Amygdala (tissue), 56 donors: Measurements from ENCODE around the gene RAD51B.
A peak's percentile ranks its signal among the peaks of the same experiment; 100 is the strongest.

Experiments used
- DNase-seq, 56 donors: peaks; one replicate each; lab custom pipeline; 2025; lab: John Stamatoyannopoulos, UW

Gene RAD51B

DNA sequence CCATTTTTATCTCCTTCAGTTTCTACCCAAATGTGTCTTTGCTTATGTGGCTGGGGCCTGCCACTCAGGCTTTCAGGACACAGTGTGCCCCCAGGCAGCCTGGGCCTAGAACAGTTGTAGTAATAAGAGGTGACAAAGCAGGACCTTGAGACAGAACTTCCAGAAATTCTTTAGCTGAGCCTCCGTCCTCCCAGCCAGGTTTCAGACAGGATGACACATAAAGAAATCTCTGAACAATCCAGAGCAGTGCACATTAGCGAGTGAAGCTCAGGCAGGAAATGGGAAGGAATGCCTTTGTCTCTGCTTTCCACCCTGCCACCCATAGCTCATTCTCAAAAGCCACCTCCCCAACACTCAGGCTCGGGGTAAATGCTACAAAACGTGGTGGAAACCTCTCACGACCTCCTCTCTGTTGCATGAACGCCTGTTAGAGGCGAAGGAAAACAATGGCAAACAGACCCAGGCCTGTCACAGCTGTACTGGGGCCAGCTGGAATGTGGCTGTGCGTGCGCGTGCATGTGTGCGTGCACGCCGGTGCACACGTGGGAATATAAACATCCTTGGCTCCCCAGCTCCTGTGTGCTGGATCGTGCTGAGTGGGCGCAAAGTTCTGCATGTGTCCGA lies 686.6 kb downstream of the RAD51B start:
- DNase-seq: no peak

DNA sequence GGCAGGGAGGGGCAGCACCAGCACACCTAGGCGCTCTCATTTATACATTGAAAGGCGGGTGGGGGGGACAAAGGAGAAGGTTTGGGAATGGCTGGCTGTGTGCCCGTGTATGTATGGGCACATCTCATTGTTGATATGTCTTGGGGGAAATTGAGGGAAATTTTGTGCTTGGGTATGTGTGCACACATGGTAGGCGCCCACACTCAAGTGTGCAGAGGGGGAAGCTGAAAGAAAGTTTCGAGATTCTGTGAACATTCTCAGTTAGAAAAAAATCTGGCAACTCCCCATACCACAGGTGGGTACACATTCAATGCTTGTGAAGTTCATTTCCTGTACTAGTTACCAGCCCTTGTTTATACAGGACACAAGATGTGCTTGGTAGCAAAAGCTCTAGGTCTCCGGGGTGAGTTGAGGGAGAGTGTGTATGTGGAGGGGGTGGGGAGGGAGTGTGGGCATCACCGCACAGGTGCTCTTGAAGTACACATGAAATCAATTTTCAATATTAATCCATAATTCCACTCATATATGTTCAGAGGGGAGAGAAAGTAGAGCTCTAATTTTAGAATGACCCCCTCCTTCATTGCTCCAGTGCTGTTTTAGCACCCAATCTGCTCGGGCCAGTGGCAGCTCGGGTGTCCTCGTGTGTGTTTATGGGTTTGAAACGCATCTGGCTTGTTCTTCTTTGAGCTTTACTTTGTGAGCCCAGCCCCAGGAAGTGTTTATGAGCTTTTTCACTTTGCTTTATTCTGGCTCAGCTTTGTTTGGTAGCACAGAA lies 687.3 kb downstream of the RAD51B start:
- DNase-seq: no peak

DNA sequence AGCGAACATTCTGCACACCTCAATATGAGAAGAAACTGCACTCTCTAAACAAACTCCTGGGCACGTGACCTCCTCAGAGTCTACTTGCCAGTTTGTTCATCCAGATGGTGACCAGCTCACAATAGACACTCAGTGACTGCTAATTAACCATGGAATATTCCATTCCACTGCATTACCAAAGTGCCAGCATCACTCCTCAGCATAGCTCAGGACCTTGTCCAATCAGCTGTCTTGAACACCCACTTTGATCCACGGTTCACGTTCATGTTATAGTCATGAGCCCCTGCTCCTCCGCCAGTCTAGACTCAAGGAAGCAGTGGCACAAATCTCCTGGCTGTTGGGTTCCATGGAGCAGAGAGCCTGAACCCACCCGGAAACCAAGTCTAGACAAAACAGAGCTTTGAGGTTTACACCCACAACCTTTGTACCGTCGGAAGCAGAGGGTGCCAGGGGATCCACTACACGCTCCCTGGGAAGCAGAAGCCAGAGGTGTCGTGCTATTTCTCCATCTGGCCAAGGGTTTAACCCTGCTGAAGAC lies 688.0 kb downstream of the RAD51B start:
- peak in 1 of 56 donors; percentile 14 for DNase-seq

DNA sequence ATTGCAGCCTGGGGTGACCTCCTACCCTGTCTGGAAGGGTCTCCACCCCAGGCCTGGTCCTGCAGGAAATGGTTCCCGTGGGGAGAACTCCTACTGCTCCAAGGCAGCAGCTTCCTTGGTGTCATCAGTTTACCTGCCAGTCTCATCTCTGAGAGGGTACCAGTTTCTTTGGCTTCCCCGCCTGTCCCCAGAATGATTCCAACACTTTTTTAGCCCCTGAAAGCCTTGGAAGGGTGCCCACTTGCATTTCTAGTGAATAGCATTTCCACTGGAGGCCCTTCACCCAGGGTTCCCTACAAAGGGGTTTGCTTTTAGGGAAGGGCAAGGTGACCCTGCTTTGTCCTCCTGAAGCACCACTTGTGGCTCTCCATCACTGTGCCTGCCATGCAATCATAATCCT lies 689.0 kb downstream of the RAD51B start:
- no peak for DNase-seq

DNA sequence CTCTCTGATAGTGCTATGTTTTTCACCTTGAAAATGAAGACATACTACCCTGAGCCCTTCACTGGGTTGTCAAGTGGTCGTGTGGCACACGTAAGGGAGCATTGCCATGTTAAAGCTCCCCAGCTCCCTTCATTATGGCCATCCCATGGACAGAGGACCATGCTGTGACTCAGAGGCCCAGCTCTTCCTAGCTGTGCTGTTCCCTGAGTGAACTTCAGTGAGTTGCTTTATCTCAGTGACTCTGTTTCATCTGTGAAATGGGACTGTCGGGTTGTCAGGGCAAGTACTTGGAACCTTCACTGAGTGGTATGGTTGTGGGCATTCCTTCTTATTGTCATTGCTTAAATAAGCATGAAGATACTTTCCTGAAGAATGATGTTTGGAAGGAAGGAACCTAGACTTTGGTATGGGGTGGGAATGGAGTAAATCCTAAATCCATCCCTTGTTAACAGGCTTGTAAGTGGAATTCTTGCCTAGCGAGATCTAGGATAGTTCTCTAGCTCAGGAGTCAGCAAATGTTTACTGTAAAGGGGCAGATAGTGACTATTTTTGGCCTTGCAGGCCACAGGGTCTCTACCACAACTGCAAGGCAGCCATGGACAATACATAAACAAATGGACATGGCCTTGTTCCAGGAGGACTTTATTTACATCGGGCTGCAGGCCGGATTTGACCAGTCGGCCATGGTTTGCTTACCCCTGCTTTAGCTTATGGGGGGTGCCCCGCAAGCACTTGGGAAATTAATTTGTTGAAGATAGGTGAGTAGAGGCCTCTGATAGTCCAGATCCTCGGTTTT lies 689.8 kb downstream of the RAD51B start:
- DNase-seq: no peak

DNA sequence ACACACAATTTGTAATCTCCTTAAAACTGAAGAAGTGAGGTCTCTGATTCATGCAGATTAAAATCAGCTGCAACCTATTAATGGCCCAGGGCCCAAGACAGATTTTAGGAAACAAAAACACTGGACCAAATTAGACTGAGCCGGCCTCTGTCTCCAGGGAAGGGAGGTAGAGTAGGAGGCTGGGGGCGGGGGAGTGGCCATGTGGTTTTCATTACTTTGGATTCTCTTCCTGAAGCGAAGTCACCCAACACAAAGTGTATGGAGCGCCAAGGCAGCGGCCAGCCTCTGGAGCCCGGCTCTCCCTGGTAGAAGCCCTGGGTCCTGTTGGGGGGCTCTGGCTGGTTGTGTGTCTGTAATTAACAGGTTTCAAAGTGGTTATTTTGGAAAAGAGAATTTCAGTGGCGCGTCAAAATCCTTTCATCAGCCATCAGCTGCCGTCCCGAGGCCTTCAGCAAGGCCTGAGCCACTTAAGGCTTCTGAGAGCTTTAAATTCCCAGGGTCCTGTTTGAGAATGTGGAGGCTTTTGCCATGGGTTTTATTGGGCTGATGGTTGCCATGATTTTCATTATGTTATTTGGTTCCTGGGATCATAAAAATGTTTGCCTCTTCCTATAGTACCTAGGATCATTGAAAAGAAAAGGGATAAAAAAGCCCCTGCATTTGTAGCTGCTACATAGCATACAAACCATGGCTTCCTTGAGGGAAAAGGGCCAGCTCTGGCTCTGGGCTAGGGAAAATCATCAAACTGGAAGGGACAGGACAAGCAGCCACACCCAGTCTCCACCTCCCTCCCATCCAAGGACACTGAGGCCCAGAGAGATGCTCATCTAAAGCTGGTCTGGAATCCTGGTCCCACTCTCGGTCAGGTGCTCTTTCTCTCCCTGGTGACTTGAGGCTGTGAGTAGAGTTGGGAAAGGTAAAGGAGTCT lies 690.9 kb downstream of the RAD51B start:
- DNase-seq: no peak

DNA sequence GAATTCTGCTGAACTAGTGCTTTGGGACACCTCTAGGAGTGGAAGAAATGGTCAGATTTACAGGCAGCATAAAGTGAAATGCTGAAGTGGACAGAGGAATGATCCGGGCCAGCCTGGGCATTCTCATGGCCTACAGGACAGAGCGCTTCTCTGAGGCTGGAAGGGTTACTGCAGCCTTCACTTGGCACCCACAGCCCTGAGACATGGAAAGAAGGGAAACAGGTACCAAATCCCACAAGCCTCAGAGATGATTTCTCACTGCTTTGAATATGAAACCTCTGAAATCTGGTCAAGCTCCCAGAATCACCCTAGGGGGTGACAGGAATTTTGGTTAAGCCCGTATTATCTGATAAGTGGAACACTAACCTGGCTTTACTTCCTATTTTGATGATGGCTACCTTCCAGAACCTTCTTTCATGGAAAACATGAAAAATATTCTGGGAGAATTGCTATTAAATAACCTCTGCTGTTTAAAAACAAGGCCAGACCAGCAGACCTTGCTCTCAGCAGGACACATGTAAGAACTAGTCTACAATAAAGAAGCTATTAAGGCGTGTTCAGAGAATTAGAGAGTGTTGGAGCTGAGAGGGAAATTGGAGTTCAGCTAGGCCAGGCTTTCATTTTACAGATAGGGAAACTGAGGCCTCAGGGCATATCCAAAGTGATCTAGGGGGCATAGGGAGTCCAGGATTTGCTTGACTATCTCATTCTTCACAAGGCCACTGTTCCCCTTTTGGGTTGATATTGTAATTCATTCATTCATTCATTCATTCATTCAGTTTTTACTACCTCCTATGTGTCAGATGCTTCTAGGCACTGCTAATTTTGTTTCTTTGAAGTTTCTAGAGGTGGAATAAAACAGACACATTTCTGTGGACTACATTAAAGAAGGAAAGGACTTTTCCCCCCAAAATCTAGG lies 691.8 kb downstream of the RAD51B start:
- DNase-seq: no peak

DNA sequence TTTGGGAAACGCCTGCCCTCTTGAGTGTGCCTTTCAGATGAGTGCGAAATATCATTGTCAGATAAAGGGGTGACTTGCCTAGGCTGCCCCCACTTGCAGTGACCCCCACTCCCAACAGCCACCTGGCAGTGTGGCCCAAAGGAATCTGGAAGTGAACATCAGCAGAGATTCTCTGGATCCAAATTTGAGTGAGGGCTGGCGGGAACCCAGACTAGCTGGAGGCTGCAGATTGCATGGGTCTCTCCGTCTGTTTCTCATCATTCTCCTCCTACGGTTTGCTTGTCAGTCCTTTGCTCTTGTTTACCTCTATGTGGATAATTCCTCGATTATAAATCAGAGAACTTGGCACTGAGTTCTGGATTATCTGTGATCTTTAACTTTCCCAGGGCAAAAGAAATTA lies 692.5 kb downstream of the RAD51B start:
- no peak for DNase-seq

DNA sequence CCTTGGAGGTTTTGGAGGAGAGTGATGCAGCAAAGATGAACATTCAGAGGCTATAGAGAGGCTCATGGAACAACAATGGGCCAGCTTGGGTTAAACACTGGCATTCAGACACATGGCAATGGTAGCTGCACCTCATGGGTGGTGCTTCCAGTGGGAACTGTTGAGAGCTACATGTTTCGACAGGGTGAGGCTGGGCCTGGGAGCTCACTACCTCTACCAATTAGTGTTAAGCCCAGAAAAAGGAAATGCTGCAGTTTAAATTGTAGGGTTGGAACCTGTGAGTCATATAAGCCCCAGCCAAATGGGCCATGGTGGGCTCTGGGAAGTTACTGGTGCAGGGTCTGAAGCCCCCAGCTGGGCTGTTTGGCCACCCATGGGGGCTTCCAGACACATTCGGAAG lies 693.6 kb downstream of the RAD51B start:
- DNase-seq: no peak

DNA sequence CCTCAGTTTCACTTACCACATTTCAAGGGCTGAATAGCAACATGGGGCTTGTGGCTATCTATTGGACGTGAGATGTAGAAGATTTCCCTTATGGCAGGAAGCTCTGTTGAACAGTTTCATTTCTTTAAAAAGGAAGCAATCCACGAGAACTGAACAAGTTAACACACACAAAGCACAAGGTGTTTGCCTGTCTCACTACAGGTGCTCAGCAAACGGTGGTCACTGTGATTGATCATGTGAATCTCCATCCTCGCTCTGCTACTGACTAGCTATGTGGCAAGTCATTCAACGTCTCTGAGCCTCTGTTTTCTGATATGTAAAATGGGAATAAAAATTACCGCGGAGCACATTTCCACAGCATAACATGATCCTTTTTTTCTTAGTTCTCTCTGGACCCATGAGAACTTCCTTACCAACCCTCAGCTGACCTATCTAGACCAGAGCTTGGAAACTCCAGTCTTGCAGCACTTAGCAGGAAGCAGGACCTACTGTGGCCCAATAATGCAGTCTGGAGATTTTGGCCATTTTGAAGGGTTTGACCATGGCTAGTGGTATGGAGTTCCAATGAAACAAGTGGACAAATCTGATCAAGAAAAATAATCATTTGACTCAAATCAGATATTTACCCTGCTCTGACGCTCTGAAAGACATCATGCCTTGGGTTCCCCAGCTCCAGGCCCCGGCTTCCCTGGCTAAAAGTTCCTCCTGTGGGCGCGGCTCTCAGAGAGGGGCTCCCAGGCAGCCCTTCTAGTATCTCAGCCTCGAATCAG lies 694.4 kb downstream of the RAD51B start:
- no peak for DNase-seq

DNA sequence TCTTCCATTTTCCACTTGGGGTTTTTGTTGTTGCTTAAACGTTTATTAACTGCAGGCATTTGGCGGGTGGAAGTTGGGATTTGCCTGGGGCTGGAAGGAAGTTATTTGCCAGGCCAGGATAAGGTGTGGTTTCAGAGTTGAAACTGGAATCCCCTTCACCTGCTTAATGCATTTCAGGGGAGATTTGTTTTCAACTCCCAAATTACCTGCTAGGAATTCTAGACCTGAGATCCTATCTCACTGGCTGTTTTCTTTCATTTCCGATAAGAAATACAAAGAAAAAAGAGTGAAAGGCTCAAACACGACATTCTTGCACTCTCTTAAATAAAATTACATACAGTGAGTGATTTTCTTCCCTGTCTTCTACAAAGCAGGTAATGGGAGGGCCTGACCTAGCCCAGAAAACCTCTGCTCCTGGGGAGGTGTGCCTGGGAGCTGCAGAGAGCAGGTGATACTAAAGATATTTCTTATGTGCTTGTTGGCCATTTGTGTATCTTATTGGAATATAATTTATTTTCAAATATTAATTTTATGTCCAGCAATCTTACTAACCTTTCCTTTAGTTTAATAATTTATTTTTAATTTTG lies 695.1 kb downstream of the RAD51B start:
- DNase-seq: no peak

DNA sequence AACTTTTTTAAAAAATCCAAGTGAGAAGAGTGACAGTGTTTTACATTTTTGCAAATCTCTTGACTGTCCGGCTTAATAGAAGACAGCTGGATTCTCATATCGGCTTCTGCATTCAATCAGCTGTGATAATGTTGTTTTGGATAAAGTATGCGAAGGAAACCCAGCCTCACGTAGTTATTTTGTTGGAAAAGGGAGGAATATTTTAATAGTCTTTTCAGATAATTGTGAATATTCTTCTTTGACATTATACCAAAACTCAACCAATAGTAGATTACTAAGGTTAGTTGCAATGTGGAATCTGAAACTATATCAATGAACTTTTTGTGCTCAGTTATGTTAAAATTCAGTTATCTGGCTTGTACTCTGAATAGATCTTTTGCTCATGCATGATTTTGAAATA lies 696.8 kb downstream of the RAD51B start:
- DNase-seq: no peak

DNA sequence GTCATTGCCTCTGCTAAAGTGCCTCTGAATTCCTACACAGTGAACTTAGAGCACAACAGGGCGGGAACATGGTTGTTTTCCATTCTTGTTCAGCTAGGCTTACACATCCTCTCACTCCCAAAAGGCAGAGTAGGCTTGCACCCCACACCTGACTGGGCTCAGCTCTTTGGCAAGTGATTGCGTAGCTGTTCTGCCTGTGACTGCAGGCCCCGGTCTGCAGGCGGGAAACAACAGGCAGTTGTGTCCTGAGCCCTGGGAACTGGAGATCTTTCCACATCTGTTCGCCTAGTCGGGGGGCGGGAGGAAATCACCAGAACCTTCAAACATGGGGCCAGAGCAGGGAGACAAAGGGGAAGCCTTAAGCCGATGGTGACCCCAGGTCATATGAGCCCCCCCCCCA lies 698.6 kb downstream of the RAD51B start:
- DNase-seq: no peak

DNA sequence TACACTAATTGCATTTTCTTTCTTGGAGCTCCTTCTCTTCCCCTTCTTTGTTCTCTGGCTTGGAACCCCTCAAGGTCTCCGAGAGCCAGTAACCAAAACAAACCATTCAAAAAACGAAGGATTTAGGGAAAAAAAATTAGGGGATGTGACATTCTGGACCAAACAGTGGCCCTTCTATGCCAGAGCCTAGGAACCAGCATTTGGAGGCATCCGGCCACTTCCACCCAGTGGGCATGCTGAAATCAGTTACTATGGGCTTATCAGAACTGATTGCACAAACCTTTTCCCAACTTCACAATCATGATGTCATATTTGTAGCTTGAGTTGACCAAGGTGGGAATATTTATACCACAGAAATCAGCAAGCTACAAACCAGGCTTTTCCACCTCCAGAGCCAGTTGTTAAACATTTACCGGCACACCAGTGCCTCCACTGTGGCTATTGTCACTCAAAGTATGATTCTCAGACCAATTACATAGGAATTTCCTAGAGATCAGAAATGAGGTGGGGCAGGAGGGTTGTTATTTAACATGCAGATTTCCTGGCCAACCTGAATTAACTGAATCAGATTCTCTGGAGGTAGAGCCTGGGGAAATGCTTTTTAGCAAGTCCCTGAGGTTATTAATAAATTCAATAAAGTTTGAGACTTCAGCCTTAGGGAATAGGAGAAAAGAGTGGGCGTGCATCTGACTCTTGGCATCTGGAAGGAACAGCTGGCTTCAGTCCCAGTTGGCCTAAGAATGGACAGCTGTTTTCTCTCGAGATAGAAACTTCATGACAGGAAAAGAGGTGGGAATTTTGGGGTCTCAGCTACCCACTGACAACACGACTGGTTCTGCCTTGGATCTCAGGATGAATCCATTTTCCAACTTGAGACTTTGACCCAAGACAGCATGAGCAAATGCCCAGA lies 699.4 kb downstream of the RAD51B start:
- no peak for DNase-seq

DNA sequence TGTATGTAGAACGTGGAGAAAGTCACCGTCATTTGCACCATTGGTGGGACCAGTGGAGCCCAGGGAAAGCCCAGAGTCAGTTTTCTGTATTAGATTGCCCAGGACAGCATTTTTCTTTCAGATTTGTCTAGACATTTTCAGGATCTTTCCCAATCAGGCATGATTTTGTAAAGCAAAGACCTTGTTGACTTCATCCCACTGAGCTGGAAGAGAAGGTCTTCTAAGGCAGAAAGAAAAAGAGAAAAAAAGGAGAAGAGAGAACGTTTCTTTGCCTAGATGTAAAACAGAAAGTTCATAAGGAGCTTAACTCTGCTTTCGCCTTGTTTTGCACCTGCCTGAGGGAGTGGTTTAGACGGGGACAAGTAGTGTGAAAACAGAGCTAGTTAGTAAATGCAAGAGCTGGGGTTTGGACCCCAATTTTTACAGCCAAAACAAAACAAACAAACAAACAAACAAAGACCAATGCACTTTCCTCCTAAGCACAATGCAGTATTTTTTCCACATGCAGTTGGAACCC lies 700.1 kb downstream of the RAD51B start:
- DNase-seq: no peak
